ENCODE results near the gene CEP55. TPM values are rescaled to one million over a fixed set of nuclear protein-coding genes. Genes with fewer than 3 reads are reported as not detected.

CEP55 gene
- total RNA-seq, 1 donor from 2014 or later: 3.7 TPM

- H2AFZ ChIP-seq (ENCODE audit: low read depth, low read length): peak overlapping the region; percentile 56
- Mint-ChIP-seq H3K36me3 (ENCODE audit: low read depth, unreplicated experiment) (no peaks in the 10 kb centered on the region), H3K4me3 (ENCODE audit: unreplicated experiment) (peak overlapping the region; percentile 60), H3K9me3 (ENCODE audit: unreplicated experiment) (peaks cover 4% of the 10 kb centered on the region), H3K27ac (ENCODE audit: unreplicated experiment) (no peak overlapping the region), H3K27me3 (ENCODE audit: low read depth, unreplicated experiment) (peaks cover 78% of the 10 kb centered on the region), H3K4me1 (ENCODE audit: low read depth, unreplicated experiment) (no peaks in the 10 kb centered on the region)
- no peak overlapping the region for H3K4me3 ChIP-seq (ENCODE audit: insufficient read depth, low read depth, low read length)
- no peaks in the 10 kb centered on the region for H3K9me3 ChIP-seq (ENCODE audit: insufficient read depth, low read depth, low read length)
- H3K27ac ChIP-seq (ENCODE audit: low read depth, low read length): no peak overlapping the region
- FAIRE-seq (no peak), DNase-seq (ENCODE audit: low read depth) (no peak)
- TF ChIP-seq EZH2 (IDR thresholded peaks at IDR 0.05; ENCODE audit: insufficient read depth, low read length): peak; percentile 35
- no peak for TF ChIP-seq CTCF (IDR thresholded peaks at IDR 0.05; ENCODE audit: insufficient read depth, low read depth, low read length)
- peaks cover 78% of the 10 kb centered on the region for H3K27me3 ChIP-seq (ENCODE audit: insufficient read depth, low read length)
- no peaks in the 10 kb centered on the region for H3K36me3 ChIP-seq (ENCODE audit: insufficient read depth, low read length)
- H3K9ac ChIP-seq (ENCODE audit: low read length): no peak overlapping the region
- H3K4me1 ChIP-seq (ENCODE audit: insufficient read depth, low read length): no peaks in the 10 kb centered on the region
- H3K79me2 ChIP-seq (ENCODE audit: insufficient read depth, low read length): no peaks in the 10 kb centered on the region
- peak overlapping the region; percentile 55 for H3K4me2 ChIP-seq (ENCODE audit: low read length)
- no peaks in the 10 kb centered on the region for H4K20me1 ChIP-seq (ENCODE audit: insufficient read depth, low read length)
Measured at GRCh38 chr10:93567277-93568104, 71.1 kb downstream of the CEP55 start.

GRCh38 chr10:93568105-93568390, 71.6 kb downstream of the CEP55 start:
- no peaks in the 10 kb centered on the region for H3K4me1 ChIP-seq (ENCODE audit: insufficient read depth, low read length)
- no peak overlapping the region for H3K9ac ChIP-seq (ENCODE audit: low read length)
- peak overlapping the region; percentile 56 for H2AFZ ChIP-seq (ENCODE audit: low read depth, low read length)
- H3K27me3 ChIP-seq (ENCODE audit: insufficient read depth, low read length): peaks cover 79% of the 10 kb centered on the region
- H3K4me2 ChIP-seq (ENCODE audit: low read length): peak overlapping the region; percentile 55
- H3K4me3 Mint-ChIP-seq (ENCODE audit: unreplicated experiment): no peak overlapping the region
- no peaks in the 10 kb centered on the region for H3K36me3 ChIP-seq (ENCODE audit: insufficient read depth, low read length)
- H3K9me3 ChIP-seq (ENCODE audit: insufficient read depth, low read depth, low read length): no peaks in the 10 kb centered on the region
- no peaks in the 10 kb centered on the region for H3K4me1 Mint-ChIP-seq (ENCODE audit: low read depth, unreplicated experiment)
- H3K4me3 ChIP-seq (ENCODE audit: insufficient read depth, low read depth, low read length): no peak overlapping the region
- no peaks in the 10 kb centered on the region for H4K20me1 ChIP-seq (ENCODE audit: insufficient read depth, low read length)
- no peak overlapping the region for H3K27ac ChIP-seq (ENCODE audit: low read depth, low read length)
- no peak overlapping the region for H3K27ac Mint-ChIP-seq (ENCODE audit: unreplicated experiment)
- H3K27me3 Mint-ChIP-seq (ENCODE audit: low read depth, unreplicated experiment): peaks cover 79% of the 10 kb centered on the region
- H3K36me3 Mint-ChIP-seq (ENCODE audit: low read depth, unreplicated experiment): no peaks in the 10 kb centered on the region
- H3K9me3 Mint-ChIP-seq (ENCODE audit: unreplicated experiment): peaks cover 4% of the 10 kb centered on the region
- DNase-seq (ENCODE audit: low read depth) (no peak), FAIRE-seq (no peak)
- H3K79me2 ChIP-seq (ENCODE audit: insufficient read depth, low read length): no peaks in the 10 kb centered on the region
- TF ChIP-seq EZH2 (IDR thresholded peaks at IDR 0.05; ENCODE audit: insufficient read depth, low read length) (no peak), CTCF (IDR thresholded peaks at IDR 0.05; ENCODE audit: insufficient read depth, low read depth, low read length) (no peak)

GRCh38 chr10:93570383-93570782, 74.0 kb downstream of the CEP55 start:
- TF ChIP-seq EZH2 (IDR thresholded peaks at IDR 0.05; ENCODE audit: insufficient read depth, low read length) (no peak), CTCF (IDR thresholded peaks at IDR 0.05; ENCODE audit: insufficient read depth, low read depth, low read length) (no peak)
- peaks cover 4% of the 10 kb centered on the region for H3K9me3 Mint-ChIP-seq (ENCODE audit: unreplicated experiment)
- Histone ChIP-seq H3K79me2 (ENCODE audit: insufficient read depth, low read length) (no peaks in the 10 kb centered on the region), H3K4me1 (ENCODE audit: insufficient read depth, low read length) (no peaks in the 10 kb centered on the region), H4K20me1 (ENCODE audit: insufficient read depth, low read length) (no peaks in the 10 kb centered on the region), H2AFZ (ENCODE audit: low read depth, low read length) (no peak overlapping the region), H3K27ac (ENCODE audit: low read depth, low read length) (no peak overlapping the region), H3K4me3 (ENCODE audit: insufficient read depth, low read depth, low read length) (no peak overlapping the region), H3K4me2 (ENCODE audit: low read length) (no peak overlapping the region), H3K9ac (ENCODE audit: low read length) (no peak overlapping the region), H3K27me3 (ENCODE audit: insufficient read depth, low read length) (peaks cover 83% of the 10 kb centered on the region), H3K9me3 (ENCODE audit: insufficient read depth, low read depth, low read length) (no peaks in the 10 kb centered on the region), H3K36me3 (ENCODE audit: insufficient read depth, low read length) (no peaks in the 10 kb centered on the region)
- FAIRE-seq (no peak), DNase-seq (ENCODE audit: low read depth) (no peak)
- H3K27me3 Mint-ChIP-seq (ENCODE audit: low read depth, unreplicated experiment): peaks cover 85% of the 10 kb centered on the region
- no peak overlapping the region for H3K4me3 Mint-ChIP-seq (ENCODE audit: unreplicated experiment)
- no peaks in the 10 kb centered on the region for H3K4me1 Mint-ChIP-seq (ENCODE audit: low read depth, unreplicated experiment)
- no peak overlapping the region for H3K27ac Mint-ChIP-seq (ENCODE audit: unreplicated experiment)
- H3K36me3 Mint-ChIP-seq (ENCODE audit: low read depth, unreplicated experiment): no peaks in the 10 kb centered on the region

Measured in astrocyte (in vitro differentiated cells and primary cell).